Erythroblast (primary cell): ENCODE data around the gene MIER2.

Experiments
- GATA1 ChIP-seq: IDR thresholded peaks from 2 replicates; pipeline ENCODE4 v1.6.1; 2011; ENCODE audit warnings: low read depth, mild to moderate bottlenecking, control low read depth, low read length, moderate library complexity
- POLR2A ChIP-seq: IDR thresholded peaks from 2 replicates; pipeline ENCODE4 v1.6.1; 2011; ENCODE audit warnings: mild to moderate bottlenecking, low read length

- TF ChIP-seq POLR2A (no peak), GATA1 (no peak)
Measured at GRCh38 chr19:362154-362553, 17.6 kb upstream of the MIER2 start.
